GM12878 (cell line): ENCODE data around the gene UNKL.
A peak's percentile ranks its signal among the peaks of the same experiment; 100 is the strongest.

Source experiments
- CTCF ChIP-seq, 3 experiments: IDR thresholded peaks in 2 of 3; conservative IDR thresholded peaks in 1 of 3; 2 replicates each; pipeline ENCODE4 v1.5.1; 2011; ENCODE audit warnings: low read depth in 3 of 3, low read length in 3 of 3, mild to moderate bottlenecking in 3 of 3, control low read depth in 2 of 3, moderate library complexity in 2 of 3, inconsistent platforms in 1 of 3, mixed read lengths in 1 of 3; ENCODE audit not compliant: control insufficient read depth in 2 of 3, insufficient read depth in 1 of 3; ENCODE audit errors: extremely low read depth in 1 of 3
- ETV6 ChIP-seq, 2 experiments: fragments of 450-650 bp in 1 of 2; IDR thresholded peaks in 1 of 2; conservative IDR thresholded peaks in 1 of 2; 2 replicates each; pipeline ENCODE4 v1.6.1; 2014; ENCODE audit warnings: antibody characterized with exemption in 1 of 2, borderline replicate concordance in 1 of 2, low read depth in 1 of 2, mild to moderate bottlenecking in 1 of 2, moderate library complexity in 1 of 2
- FOXM1 ChIP-seq: IDR thresholded peaks from 2 replicates; pipeline ENCODE4 v1.6.1; 2012; ENCODE audit warnings: low read depth, mild to moderate bottlenecking, inconsistent platforms, low read length, moderate library complexity
- POLR2A ChIP-seq: IDR thresholded peaks from 2 replicates; pipeline ENCODE4 v1.6.1; 2011; ENCODE audit warnings: low read depth, mild to moderate bottlenecking, low read length
- RBBP5 ChIP-seq: fragments of 200-600 bp; sonication (generic); conservative IDR thresholded peaks from 2 replicates; pipeline ENCODE4 v1.6.1; 2016
- SIN3A ChIP-seq: IDR thresholded peaks from 2 replicates; pipeline ENCODE4 v1.6.1; 2012; ENCODE audit warnings: low read depth, low read length, improper control_type of control experiment
- ZNF207 ChIP-seq: fragments of 450-650 bp; IDR thresholded peaks from 2 replicates; pipeline ENCODE4 v1.6.1; 2014; ENCODE audit warnings: antibody characterized with exemption, mild to moderate bottlenecking, borderline replicate concordance
- ZNF384 ChIP-seq: IDR thresholded peaks from 2 replicates; pipeline ENCODE4 v1.6.1; 2012; ENCODE audit warnings: low read depth, mild to moderate bottlenecking, low read length, improper control_type of control experiment, borderline replicate concordance
- ZZZ3 ChIP-seq: IDR thresholded peaks from 2 replicates; pipeline ENCODE4 v1.6.1; 2011; ENCODE audit warnings: low read depth; ENCODE audit not compliant: control insufficient read depth, insufficient read length
- TF ChIP-seq, protein P1 (sequence below): fragments of 450-650 bp; IDR thresholded peaks from 2 replicates; pipeline ENCODE4 v1.6.1; 2017; ENCODE audit warnings: antibody characterized with exemption, mild to moderate bottlenecking, moderate library complexity

DNA sequence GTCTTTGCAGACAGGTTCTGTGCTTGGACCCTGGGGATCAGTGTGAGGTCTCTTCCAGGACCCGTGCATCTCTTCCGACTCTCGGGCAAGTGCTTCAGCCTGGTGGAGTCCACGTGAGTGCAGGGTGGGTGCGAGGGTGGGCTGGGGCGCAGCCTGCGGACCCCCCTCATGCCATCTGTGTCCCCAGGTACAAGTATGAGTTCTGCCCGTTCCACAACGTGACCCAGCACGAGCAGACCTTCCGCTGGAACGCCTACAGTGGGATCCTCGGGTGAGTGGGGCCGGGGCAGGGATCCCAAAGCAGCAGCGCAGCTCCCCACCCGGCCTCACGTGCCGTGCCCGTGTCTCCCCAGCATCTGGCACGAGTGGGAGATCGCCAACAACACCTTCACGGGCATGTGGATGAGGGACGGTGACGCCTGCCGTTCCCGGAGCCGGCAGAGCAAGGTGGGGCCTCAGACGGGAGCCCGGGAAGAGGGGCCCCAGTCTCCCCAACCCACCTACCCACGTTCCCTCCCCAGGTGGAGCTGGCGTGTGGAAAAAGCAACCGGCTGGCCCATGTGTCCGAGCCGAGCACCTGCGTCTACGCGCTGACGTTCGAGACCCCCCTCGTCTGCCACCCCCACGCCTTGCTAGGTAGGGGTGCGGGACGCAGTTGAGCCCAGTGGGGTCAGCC lies 52.7 kb downstream of the UNKL start:
- no peak for TF ChIP-seq ZZZ3
- TF ChIP-seq POLR2A = 0 out of 2 replicates have a peak, but pooled peaks have one; percentile 9
- TF ChIP-seq FOXM1 = no peak
- TF ChIP-seq ETV6 (conservative IDR thresholded peaks at IDR 0.05 in 1 of 2, IDR thresholded peaks at IDR 0.05 in 1 of 2; ENCODE audit: borderline replicate concordance in 1 of 2, low read depth in 1 of 2) = no peak
- no peak for TF ChIP-seq SIN3A
- no peak for TF ChIP-seq ZNF384
- TF ChIP-seq, protein P1, sequence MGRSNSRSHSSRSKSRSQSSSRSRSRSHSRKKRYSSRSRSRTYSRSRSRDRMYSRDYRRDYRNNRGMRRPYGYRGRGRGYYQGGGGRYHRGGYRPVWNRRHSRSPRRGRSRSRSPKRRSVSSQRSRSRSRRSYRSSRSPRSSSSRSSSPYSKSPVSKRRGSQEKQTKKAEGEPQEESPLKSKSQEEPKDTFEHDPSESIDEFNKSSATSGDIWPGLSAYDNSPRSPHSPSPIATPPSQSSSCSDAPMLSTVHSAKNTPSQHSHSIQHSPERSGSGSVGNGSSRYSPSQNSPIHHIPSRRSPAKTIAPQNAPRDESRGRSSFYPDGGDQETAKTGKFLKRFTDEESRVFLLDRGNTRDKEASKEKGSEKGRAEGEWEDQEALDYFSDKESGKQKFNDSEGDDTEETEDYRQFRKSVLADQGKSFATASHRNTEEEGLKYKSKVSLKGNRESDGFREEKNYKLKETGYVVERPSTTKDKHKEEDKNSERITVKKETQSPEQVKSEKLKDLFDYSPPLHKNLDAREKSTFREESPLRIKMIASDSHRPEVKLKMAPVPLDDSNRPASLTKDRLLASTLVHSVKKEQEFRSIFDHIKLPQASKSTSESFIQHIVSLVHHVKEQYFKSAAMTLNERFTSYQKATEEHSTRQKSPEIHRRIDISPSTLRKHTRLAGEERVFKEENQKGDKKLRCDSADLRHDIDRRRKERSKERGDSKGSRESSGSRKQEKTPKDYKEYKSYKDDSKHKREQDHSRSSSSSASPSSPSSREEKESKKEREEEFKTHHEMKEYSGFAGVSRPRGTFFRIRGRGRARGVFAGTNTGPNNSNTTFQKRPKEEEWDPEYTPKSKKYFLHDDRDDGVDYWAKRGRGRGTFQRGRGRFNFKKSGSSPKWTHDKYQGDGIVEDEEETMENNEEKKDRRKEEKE = no peak
- no peak for TF ChIP-seq CTCF (IDR thresholded peaks at IDR 0.05 in 2 of 3, conservative IDR thresholded peaks at IDR 0.05 in 1 of 3; ENCODE audit: control insufficient read depth in 2 of 3, extremely low read depth in 1 of 3, insufficient read depth in 1 of 3, low read depth in 3 of 3, low read length in 3 of 3)
- TF ChIP-seq RBBP5 = no peak
- TF ChIP-seq ZNF207 = no peak
